ENCODE results near the gene SUSD3.

The SUSD3 gene

GRCh38 chr9:93048566-93049448, 9.7 kb upstream of the SUSD3 start:
- no peaks in the 10 kb centered on the region for H4K20me1 ChIP-seq (ENCODE audit: control insufficient read depth, insufficient read depth, low read depth, low read length)
- no peaks in the 10 kb centered on the region for H3K9me3 ChIP-seq (ENCODE audit: control insufficient read depth, insufficient read depth, low read length)
- no peak overlapping the region for H3K4me2 ChIP-seq (ENCODE audit: low read length)
- no peaks in the 10 kb centered on the region for H3K4me1 ChIP-seq (ENCODE audit: control insufficient read depth, low read length)
- no peak for TF ChIP-seq EZH2phosphoT487 (IDR thresholded peaks at IDR 0.05; ENCODE audit: borderline replicate concordance, low read length)
- TF ChIP-seq, protein P1, sequence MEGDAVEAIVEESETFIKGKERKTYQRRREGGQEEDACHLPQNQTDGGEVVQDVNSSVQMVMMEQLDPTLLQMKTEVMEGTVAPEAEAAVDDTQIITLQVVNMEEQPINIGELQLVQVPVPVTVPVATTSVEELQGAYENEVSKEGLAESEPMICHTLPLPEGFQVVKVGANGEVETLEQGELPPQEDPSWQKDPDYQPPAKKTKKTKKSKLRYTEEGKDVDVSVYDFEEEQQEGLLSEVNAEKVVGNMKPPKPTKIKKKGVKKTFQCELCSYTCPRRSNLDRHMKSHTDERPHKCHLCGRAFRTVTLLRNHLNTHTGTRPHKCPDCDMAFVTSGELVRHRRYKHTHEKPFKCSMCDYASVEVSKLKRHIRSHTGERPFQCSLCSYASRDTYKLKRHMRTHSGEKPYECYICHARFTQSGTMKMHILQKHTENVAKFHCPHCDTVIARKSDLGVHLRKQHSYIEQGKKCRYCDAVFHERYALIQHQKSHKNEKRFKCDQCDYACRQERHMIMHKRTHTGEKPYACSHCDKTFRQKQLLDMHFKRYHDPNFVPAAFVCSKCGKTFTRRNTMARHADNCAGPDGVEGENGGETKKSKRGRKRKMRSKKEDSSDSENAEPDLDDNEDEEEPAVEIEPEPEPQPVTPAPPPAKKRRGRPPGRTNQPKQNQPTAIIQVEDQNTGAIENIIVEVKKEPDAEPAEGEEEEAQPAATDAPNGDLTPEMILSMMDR (IDR thresholded peaks at IDR 0.05; ENCODE audit: low read depth, low read length, poor library complexity, severe bottlenecking) = no peak
- H3K9me2 ChIP-seq (replicated peaks; ENCODE audit: control insufficient read depth, low read length) = no peaks in the 10 kb centered on the region
- H3K27me3 ChIP-seq (ENCODE audit: control insufficient read depth, low read length) = no peaks in the 10 kb centered on the region
- H3K36me3 ChIP-seq (ENCODE audit: control insufficient read depth, low read length) = no peaks in the 10 kb centered on the region
- H3K27ac ChIP-seq (ENCODE audit: low read depth, low read length) = no peak overlapping the region
- H3K79me2 ChIP-seq (ENCODE audit: control insufficient read depth, low read length) = no peaks in the 10 kb centered on the region
- H3F3A ChIP-seq (ENCODE audit: control insufficient read depth, insufficient read depth) = 0 out of 2 replicates have a peak, but pooled peaks cover 2% of the 10 kb centered on the region
- H3K4me3 ChIP-seq (ENCODE audit: low read length) = no peak overlapping the region

DNA sequence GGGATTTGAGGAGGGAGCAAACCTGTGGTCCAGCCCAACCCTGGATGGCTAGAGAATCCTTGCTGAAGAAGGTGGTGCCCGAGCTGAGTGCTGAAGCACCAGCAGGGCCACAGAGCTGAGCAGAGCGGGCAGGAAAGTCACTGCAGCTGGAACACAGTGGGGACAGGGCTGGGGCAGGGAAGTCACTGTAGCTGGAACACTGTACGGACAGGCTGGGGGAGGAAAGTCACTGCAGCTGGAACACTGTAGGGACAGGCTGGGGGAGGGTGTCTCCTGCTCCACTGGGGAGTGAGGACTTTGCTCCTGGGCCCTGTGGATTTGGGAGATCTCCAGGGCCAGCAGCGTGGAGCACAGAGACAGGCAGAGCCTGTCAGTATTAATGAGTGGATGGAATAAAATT, 9.0 kb upstream of the SUSD3 start:
- Histone ChIP-seq H3K9me3 (ENCODE audit: control insufficient read depth, insufficient read depth, low read length) (no peaks in the 10 kb centered on the region), H3K79me2 (ENCODE audit: control insufficient read depth, low read length) (no peaks in the 10 kb centered on the region), H3K4me2 (ENCODE audit: low read length) (no peak overlapping the region), H3K36me3 (ENCODE audit: control insufficient read depth, low read length) (no peaks in the 10 kb centered on the region), H3K27ac (ENCODE audit: low read depth, low read length) (no peak overlapping the region), H3K27me3 (ENCODE audit: control insufficient read depth, low read length) (no peaks in the 10 kb centered on the region), H4K20me1 (ENCODE audit: control insufficient read depth, insufficient read depth, low read depth, low read length) (no peaks in the 10 kb centered on the region), H3K4me1 (ENCODE audit: control insufficient read depth, low read length) (no peaks in the 10 kb centered on the region), H3K4me3 (ENCODE audit: low read length) (no peak overlapping the region), H3F3A (ENCODE audit: control insufficient read depth, insufficient read depth) (0 out of 2 replicates have a peak, but pooled peaks cover 2% of the 10 kb centered on the region), H3K9me2 (replicated peaks; ENCODE audit: control insufficient read depth, low read length) (no peaks in the 10 kb centered on the region)
- TF ChIP-seq, protein P1 (IDR thresholded peaks at IDR 0.05; ENCODE audit: low read depth, low read length, poor library complexity, severe bottlenecking) = no peak
- TF ChIP-seq EZH2phosphoT487 (IDR thresholded peaks at IDR 0.05; ENCODE audit: borderline replicate concordance, low read length) = no peak

DNA sequence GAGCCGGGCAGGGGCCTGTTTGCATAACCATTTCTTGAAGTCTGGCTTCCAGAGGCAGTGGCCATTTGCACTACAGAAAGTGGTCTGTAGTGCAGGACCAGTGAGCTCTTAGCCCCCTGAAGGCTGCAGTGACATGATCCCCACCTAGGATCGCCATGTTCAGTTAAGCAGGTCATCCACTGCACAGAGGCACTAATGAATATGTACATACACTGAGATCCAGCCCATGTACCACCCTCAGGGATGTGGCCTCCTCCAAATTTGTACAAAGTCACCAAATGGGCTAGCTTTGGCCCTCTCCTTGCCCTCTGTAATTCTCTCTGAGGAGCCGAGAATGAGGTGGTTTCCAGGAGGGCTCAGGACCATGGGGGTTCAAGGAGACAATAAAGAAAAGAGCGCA, 8.3 kb upstream of the SUSD3 start:
- H3K27ac ChIP-seq (ENCODE audit: low read depth, low read length) = no peak overlapping the region
- no peaks in the 10 kb centered on the region for H3K9me2 ChIP-seq (replicated peaks; ENCODE audit: control insufficient read depth, low read length)
- H3K36me3 ChIP-seq (ENCODE audit: control insufficient read depth, low read length) = no peaks in the 10 kb centered on the region
- no peak overlapping the region for H3K4me2 ChIP-seq (ENCODE audit: low read length)
- H4K20me1 ChIP-seq (ENCODE audit: control insufficient read depth, insufficient read depth, low read depth, low read length) = no peaks in the 10 kb centered on the region
- H3K4me3 ChIP-seq (ENCODE audit: low read length) = no peak overlapping the region
- H3F3A ChIP-seq (ENCODE audit: control insufficient read depth, insufficient read depth) = 0 out of 2 replicates have a peak, but pooled peaks cover 2% of the 10 kb centered on the region
- no peaks in the 10 kb centered on the region for H3K79me2 ChIP-seq (ENCODE audit: control insufficient read depth, low read length)
- no peak for TF ChIP-seq EZH2phosphoT487 (IDR thresholded peaks at IDR 0.05; ENCODE audit: borderline replicate concordance, low read length)
- TF ChIP-seq, protein P1 (IDR thresholded peaks at IDR 0.05; ENCODE audit: low read depth, low read length, poor library complexity, severe bottlenecking) = no peak
- no peaks in the 10 kb centered on the region for H3K4me1 ChIP-seq (ENCODE audit: control insufficient read depth, low read length)
- no peaks in the 10 kb centered on the region for H3K27me3 ChIP-seq (ENCODE audit: control insufficient read depth, low read length)
- H3K9me3 ChIP-seq (ENCODE audit: control insufficient read depth, insufficient read depth, low read length) = no peaks in the 10 kb centered on the region
